PC-9 (cell line): ENCODE results near the gene SOCS6. TPM values are rescaled to one million over a fixed set of nuclear protein-coding genes. Genes with fewer than 3 reads are reported as not detected.

Source experiments
- BruUV-seq: library from RNA; stranded (reverse); fragments of 400-500 nt; replicated peaks from 2 replicates; lab custom pipeline; 2021; lab: Mats Ljungman, UMichigan
- CTCF ChIA-PET: fragments of 300-600 bp; sonication (Branson Sonifier 250); formaldehyde crosslinking; loops from one replicate; lab custom pipeline; 2022; ENCODE audit warnings: antibody characterized with exemption; lab: Charles Lee
- POLR2A ChIA-PET: fragments of 300-600 bp; sonication (Branson Sonifier 250); formaldehyde crosslinking; loops from one replicate; lab custom pipeline; 2022; ENCODE audit warnings: antibody characterized with exemption; ENCODE audit not compliant: unreplicated experiment; lab: Charles Lee
- DNase-seq, 2 experiments: peaks; one replicate each; pipeline versions ENCODE4 v3.0.0 to v3.0.0-alpha.2; 2015 to 2022; ENCODE audit warnings: mixed read lengths in 1 of 2
- H2AFZ ChIP-seq: fragments of 200-600 bp; sonication (generic); 2 replicates; pipeline ENCODE4 v1.8.1; 2017; ENCODE audit warnings: antibody characterized with exemption
- H3F3A ChIP-seq: fragments of 200-600 bp; sonication (generic); 2 replicates; pipeline ENCODE4 v1.8.1; 2017; ENCODE audit warnings: antibody characterized with exemption, mild to moderate bottlenecking, low read depth; ENCODE audit not compliant: insufficient read depth
- H3K27ac ChIP-seq: fragments of 200-600 bp; sonication (generic); 2 replicates; pipeline ENCODE4 v1.6.1; 2016; ENCODE audit warnings: mixed run types
- H3K27me3 ChIP-seq: fragments of 200-600 bp; sonication (generic); 2 replicates; pipeline ENCODE4 v1.6.1; 2016; ENCODE audit warnings: low read depth, mixed run types; ENCODE audit not compliant: insufficient read depth
- H3K36me3 ChIP-seq: fragments of 200-600 bp; sonication (generic); 2 replicates; pipeline ENCODE4 v1.6.1; 2016; ENCODE audit warnings: low read depth, mixed run types
- H3K4me1 ChIP-seq: fragments of 200-600 bp; sonication (generic); replicated peaks from 2 replicates; pipeline ENCODE4 v1.6.1; 2016; ENCODE audit warnings: mixed run types; ENCODE audit not compliant: insufficient read depth
- H3K4me2 ChIP-seq: fragments of 200-600 bp; sonication (generic); 2 replicates; pipeline ENCODE4 v1.6.1; 2017; ENCODE audit warnings: mixed run types
- H3K4me3 ChIP-seq: fragments of 200-600 bp; sonication (generic); 2 replicates; pipeline ENCODE4 v1.6.1; 2016; ENCODE audit warnings: mixed run types
- H3K79me2 ChIP-seq: fragments of 200-600 bp; sonication (generic); 2 replicates; pipeline ENCODE4 v1.6.1; 2017; ENCODE audit warnings: low read depth, mixed run types
- H3K9me2 ChIP-seq: fragments of 200-600 bp; sonication (generic); 2 replicates; pipeline ENCODE4 v1.8.1; 2017; ENCODE audit warnings: mild to moderate bottlenecking; ENCODE audit not compliant: insufficient read depth
- H3K9me3 ChIP-seq: fragments of 200-600 bp; sonication (generic); 2 replicates; pipeline ENCODE4 v1.8.1; 2016; ENCODE audit warnings: low read depth; ENCODE audit not compliant: insufficient read depth
- H4K20me1 ChIP-seq: fragments of 200-600 bp; sonication (generic); 2 replicates; pipeline ENCODE4 v1.8.1; 2017; ENCODE audit not compliant: insufficient read depth
- EZH2 ChIP-seq: fragments of 200-600 bp; sonication (generic); IDR thresholded peaks from 2 replicates; pipeline ENCODE4 v1.8.0; 2017; ENCODE audit warnings: antibody characterized with exemption, low read depth
- intact Hi-C: fragments of 100-400 bp; cut with micrococcal nuclease; formaldehyde crosslinking; loops from one replicate; pipeline ENCODE4 v1.10.0; 2022; ENCODE audit not compliant: unreplicated experiment
- total RNA-seq: library from RNA; stranded (reverse); gene quantifications from 2 replicates; pipeline ENCODE4 v1.2.3, GENCODE V29; 2021
- TF ChIP-seq, protein P1 (sequence below): fragments of 200-600 bp; sonication (generic); conservative IDR thresholded peaks from 2 replicates; pipeline ENCODE4 v1.6.1; 2017; ENCODE audit warnings: mixed run types, antibody characterized with exemption, mild to moderate bottlenecking, moderate library complexity

The SOCS6 gene
- total RNA-seq, 1 experiment from 2014 or later, result 21.0 TPM

- no peak overlapping the region for H2AFZ ChIP-seq
- no peaks in the 10 kb centered on the region for H4K20me1 ChIP-seq
- peaks cover 54% of the 10 kb centered on the region for H3F3A ChIP-seq
- intact Hi-C loops, result no loop called here
- peaks cover 11% of the 10 kb centered on the region; the same call in 1 of the 2 replicates for H3K36me3 ChIP-seq
- H3K4me3 ChIP-seq, result no peak overlapping the region
- ChIA-PET POLR2A (no interaction called here), CTCF (no interaction called here)
- no peaks in the 10 kb centered on the region for H3K9me2 ChIP-seq
- H3K79me2 ChIP-seq, result no peaks in the 10 kb centered on the region
- no peaks in the 10 kb centered on the region for H3K27me3 ChIP-seq
- peaks cover 18% of the 10 kb centered on the region; the same call in 1 of the 2 replicates for H3K9me3 ChIP-seq
- peak in 1 of 2 experiments; percentile 63 for DNase-seq
- H3K4me1 ChIP-seq, result peaks cover 53% of the 10 kb centered on the region
- TF ChIP-seq, protein P1, sequence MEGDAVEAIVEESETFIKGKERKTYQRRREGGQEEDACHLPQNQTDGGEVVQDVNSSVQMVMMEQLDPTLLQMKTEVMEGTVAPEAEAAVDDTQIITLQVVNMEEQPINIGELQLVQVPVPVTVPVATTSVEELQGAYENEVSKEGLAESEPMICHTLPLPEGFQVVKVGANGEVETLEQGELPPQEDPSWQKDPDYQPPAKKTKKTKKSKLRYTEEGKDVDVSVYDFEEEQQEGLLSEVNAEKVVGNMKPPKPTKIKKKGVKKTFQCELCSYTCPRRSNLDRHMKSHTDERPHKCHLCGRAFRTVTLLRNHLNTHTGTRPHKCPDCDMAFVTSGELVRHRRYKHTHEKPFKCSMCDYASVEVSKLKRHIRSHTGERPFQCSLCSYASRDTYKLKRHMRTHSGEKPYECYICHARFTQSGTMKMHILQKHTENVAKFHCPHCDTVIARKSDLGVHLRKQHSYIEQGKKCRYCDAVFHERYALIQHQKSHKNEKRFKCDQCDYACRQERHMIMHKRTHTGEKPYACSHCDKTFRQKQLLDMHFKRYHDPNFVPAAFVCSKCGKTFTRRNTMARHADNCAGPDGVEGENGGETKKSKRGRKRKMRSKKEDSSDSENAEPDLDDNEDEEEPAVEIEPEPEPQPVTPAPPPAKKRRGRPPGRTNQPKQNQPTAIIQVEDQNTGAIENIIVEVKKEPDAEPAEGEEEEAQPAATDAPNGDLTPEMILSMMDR, result no peak
- BruUV-seq, result no TSS peak
- H3K27ac ChIP-seq, result peak overlapping the region; percentile 94
- peak overlapping the region; percentile 64; the same call in 1 of the 2 replicates for H3K4me2 ChIP-seq
Observed at GRCh38 chr18:70359071-70359470, 70.2 kb downstream of the SOCS6 start.

DNA sequence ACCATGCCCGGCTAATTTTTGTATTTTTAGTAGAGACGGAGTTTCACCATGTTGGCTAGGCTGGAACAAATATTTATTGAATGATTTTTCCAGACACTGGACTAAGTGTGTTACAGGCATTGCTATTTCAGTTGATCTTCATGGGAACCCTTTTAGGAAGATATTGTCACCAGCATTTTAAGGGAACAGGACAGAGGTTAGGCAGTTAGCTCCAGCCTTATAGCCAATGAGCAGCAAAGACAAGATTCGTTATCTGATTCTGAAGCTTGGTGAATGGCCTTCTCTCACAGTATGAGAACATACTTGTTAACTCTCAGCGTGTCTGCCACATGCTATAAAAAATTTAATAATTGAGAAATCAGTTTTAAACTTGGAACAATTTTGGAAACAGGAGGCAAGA, 73.4 kb downstream of the SOCS6 start:
- DNase-seq, result no peak
- Histone ChIP-seq H3K36me3 (no peaks in the 10 kb centered on the region), H3K9me2 (no peaks in the 10 kb centered on the region), H3K4me2 (no peak overlapping the region), H2AFZ (no peak overlapping the region), H3F3A (peaks cover 37% of the 10 kb centered on the region), H4K20me1 (no peaks in the 10 kb centered on the region), H3K79me2 (no peaks in the 10 kb centered on the region), H3K4me3 (no peak overlapping the region), H3K9me3 (no peaks in the 10 kb centered on the region), H3K4me1 (peaks cover 38% of the 10 kb centered on the region), H3K27me3 (no peaks in the 10 kb centered on the region), H3K27ac (no peak overlapping the region)
- ChIA-PET CTCF (no interaction called here), POLR2A (no interaction called here)
- no peak for TF ChIP-seq EZH2
- TF ChIP-seq, protein P1, result no peak
- no TSS peak for BruUV-seq
- intact Hi-C loops, result no loop called here

- CTCF ChIA-PET, result interaction anchor here (0.7 kb wide), 1 partner anchor 9 kb away, joined by 3 read pairs; no protein-coding TSS in a partner anchor
- intact Hi-C loops, result no loop called here
Observed at GRCh38 chr18:70363861-70364260, 75.0 kb downstream of the SOCS6 start.

More at GRCh38 chr18:70363861-70364260, 75.0 kb downstream of the SOCS6 start:
- Histone ChIP-seq H3F3A (peaks cover 22% of the 10 kb centered on the region), H3K36me3 (no peaks in the 10 kb centered on the region), H3K4me3 (no peak overlapping the region), H3K9me2 (no peaks in the 10 kb centered on the region), H3K9me3 (no peaks in the 10 kb centered on the region), H2AFZ (no peak overlapping the region), H3K4me1 (peaks cover 24% of the 10 kb centered on the region), H3K79me2 (no peaks in the 10 kb centered on the region), H4K20me1 (no peaks in the 10 kb centered on the region), H3K27ac (peak overlapping the region; percentile 57), H3K4me2 (peak overlapping the region; percentile 38), H3K27me3 (no peaks in the 10 kb centered on the region)
- DNase-seq, result peak in 1 of 2 experiments; percentile 88
- POLR2A ChIA-PET, result interaction anchor here (0.5 kb wide), 1 partner anchor 70 kb away, joined by 14 read pairs; no protein-coding TSS in a partner anchor
- TF ChIP-seq EZH2, result no peak
- TF ChIP-seq, protein P1, result no peak
- BruUV-seq, result no TSS peak
